Gastrocnemius medialis (tissue), 4 donors: ENCODE results near the gene PROK2. TPM values are rescaled to one million over a fixed set of nuclear protein-coding genes. Genes with fewer than 3 reads are reported as not detected.

ENCODE experiments used
- ATAC-seq, 2 donors: fragments of 150-250 bp; one replicate each; pipeline ENCODE4 v1.9.1; 2016
- DNase-seq, 2 donors: peaks; one replicate each; pipeline ENCODE4 v3.0.0-alpha.2; 2019
- H3K27ac ChIP-seq, 4 donors: fragments of 200-600 bp; sonication (generic); 1 replicate in 1 of 4; 2 replicates in 3 of 4; pipeline ENCODE4 v1.5.1; 2016 to 2018; ENCODE audit warnings: mild to moderate bottlenecking in 2 of 4, moderate library complexity in 1 of 4
- H3K27me3 ChIP-seq, 3 donors: fragments of 200-600 bp; sonication (generic) in 2 of 3; 1 replicate in 1 of 3; 2 replicates in 2 of 3; pipeline versions ENCODE4 v1.5.1 to v1.6.0; 2016 to 2019; ENCODE audit warnings: mild to moderate bottlenecking in 1 of 3, moderate library complexity in 1 of 3
- H3K36me3 ChIP-seq, 2 donors: fragments of 200-600 bp; sonication (generic) in 1 of 2; one replicate each; pipeline ENCODE4 v1.5.1; 2017 to 2018
- H3K4me1 ChIP-seq, 2 donors: fragments of 200-600 bp; sonication (generic) in 1 of 2; one replicate each; pipeline ENCODE4 v1.5.1; 2016 to 2017; ENCODE audit warnings: mild to moderate bottlenecking in 2 of 2
- H3K4me3 ChIP-seq, 4 donors: fragments of 200-600 bp; sonication (generic) in 3 of 4; 1 replicate in 1 of 4; 2 replicates in 3 of 4; pipeline ENCODE4 v1.5.1; 2016 to 2019; ENCODE audit warnings: mild to moderate bottlenecking in 2 of 4
- H3K9me3 ChIP-seq, 3 donors: fragments of 200-600 bp; sonication (generic) in 2 of 3; 1 replicate in 1 of 3; 2 replicates in 2 of 3; pipeline ENCODE4 v1.5.1; 2016 to 2019
- POLR2A ChIP-seq, 2 donors: fragments of 450-650 bp; IDR thresholded peaks; one replicate each; pipeline ENCODE4 v1.6.1; 2017; ENCODE audit warnings: antibody characterized with exemption in 2 of 2, mild to moderate bottlenecking in 2 of 2, moderate library complexity in 2 of 2
- in situ Hi-C, 4 donors: fragments of 200-750 bp; cut with MboI; loops; one replicate each; pipeline versions ENCODE4 v1.15.0 to v1.8.0; 2017; ENCODE audit warnings: low sequenced_read_pairs in 4 of 4
- intact Hi-C: fragments of 100-400 bp; cut with DNase I; formaldehyde crosslinking; loops from one replicate; pipeline ENCODE4 v1.15.1; 2023; ENCODE audit warnings: low total_unique reads
- total RNA-seq, 4 donors: library from RNA; depleted of rRNA; stranded (reverse); fragments of >200 nt; gene quantifications; one replicate each; pipeline versions ENCODE4 v1.1.0 to v1.2.3, GENCODE V29; 2016
- TF ChIP-seq, protein P1 (sequence below), 5 experiments: fragments of 450-650 bp in 3 of 5; fragments of 200-600 bp in 2 of 5; sonication (generic) in 2 of 5; IDR thresholded peaks in 4 of 5; conservative IDR thresholded peaks in 1 of 5; 1 replicate in 4 of 5; 2 replicates in 1 of 5; pipeline ENCODE4 v1.5.1; 2016 to 2019; ENCODE audit warnings: antibody characterized with exemption in 5 of 5, mild to moderate bottlenecking in 3 of 5, moderate library complexity in 3 of 5

Gene PROK2
- total RNA-seq, 4 donors from 2014 or later: 0.33 TPM; not detected in 3

DNA sequence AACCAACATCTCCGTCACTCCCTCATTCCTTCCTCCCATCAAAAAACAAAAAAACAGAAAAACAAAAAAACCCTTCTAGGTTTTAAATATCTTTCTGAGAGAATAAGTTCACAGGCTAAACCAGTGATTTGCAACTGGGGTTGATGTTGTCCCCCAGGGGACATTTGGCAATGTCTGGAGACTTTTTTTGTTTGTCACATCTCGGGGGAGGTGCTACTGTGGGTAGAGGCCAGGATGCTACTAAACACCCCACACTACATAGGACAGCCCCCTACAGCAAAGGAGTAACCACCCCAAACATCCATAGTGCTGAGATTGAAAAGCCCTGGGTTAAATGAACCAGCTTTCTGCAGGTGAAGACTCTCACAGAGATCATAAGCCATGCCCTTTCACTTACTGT is 17.0 kb upstream of the PROK2 start:
- Histone ChIP-seq H3K9me3 (no peaks in the 10 kb centered on the region), H3K27ac (no peak overlapping the region), H3K36me3 (no peaks in the 10 kb centered on the region), H3K4me3 (no peak overlapping the region), H3K4me1 (no peaks in the 10 kb centered on the region), H3K27me3 (no peaks in the 10 kb centered on the region)
- ATAC-seq (no peak), DNase-seq (no peak)
- intact Hi-C loops (no loop called here), in situ Hi-C loops (no loop called here)
- TF ChIP-seq, protein P1, sequence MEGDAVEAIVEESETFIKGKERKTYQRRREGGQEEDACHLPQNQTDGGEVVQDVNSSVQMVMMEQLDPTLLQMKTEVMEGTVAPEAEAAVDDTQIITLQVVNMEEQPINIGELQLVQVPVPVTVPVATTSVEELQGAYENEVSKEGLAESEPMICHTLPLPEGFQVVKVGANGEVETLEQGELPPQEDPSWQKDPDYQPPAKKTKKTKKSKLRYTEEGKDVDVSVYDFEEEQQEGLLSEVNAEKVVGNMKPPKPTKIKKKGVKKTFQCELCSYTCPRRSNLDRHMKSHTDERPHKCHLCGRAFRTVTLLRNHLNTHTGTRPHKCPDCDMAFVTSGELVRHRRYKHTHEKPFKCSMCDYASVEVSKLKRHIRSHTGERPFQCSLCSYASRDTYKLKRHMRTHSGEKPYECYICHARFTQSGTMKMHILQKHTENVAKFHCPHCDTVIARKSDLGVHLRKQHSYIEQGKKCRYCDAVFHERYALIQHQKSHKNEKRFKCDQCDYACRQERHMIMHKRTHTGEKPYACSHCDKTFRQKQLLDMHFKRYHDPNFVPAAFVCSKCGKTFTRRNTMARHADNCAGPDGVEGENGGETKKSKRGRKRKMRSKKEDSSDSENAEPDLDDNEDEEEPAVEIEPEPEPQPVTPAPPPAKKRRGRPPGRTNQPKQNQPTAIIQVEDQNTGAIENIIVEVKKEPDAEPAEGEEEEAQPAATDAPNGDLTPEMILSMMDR (IDR thresholded peaks at IDR 0.05 in 4 of 5, conservative IDR thresholded peaks at IDR 0.05 in 1 of 5): no peak
- TF ChIP-seq POLR2A (IDR thresholded peaks at IDR 0.05): no peak

DNA sequence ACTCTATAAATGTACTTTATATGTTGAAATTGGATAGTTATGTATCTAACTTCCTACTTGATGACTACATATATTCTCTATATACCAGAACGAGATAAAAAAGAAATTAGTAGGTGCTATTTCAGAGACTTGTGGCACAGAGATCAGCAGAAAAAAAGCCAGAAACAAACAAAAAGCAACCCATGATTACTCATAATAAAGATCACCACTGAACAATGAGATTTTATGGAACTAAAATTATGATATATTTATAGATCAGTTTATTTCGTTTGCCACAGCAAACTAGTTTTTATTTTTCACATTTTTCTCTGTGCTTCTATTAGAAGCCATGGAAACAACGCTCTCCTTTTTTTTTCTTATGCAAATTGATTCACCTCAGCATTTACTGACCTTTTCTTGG is 15.1 kb upstream of the PROK2 start:
- Histone ChIP-seq H3K4me3 (no peak overlapping the region), H3K27ac (no peak overlapping the region), H3K4me1 (no peaks in the 10 kb centered on the region), H3K36me3 (no peaks in the 10 kb centered on the region), H3K9me3 (no peaks in the 10 kb centered on the region), H3K27me3 (no peaks in the 10 kb centered on the region)
- ATAC-seq (no peak), DNase-seq (no peak)
- in situ Hi-C loops (no loop called here), intact Hi-C loops (no loop called here)
- TF ChIP-seq, protein P1 (IDR thresholded peaks at IDR 0.05 in 4 of 5, conservative IDR thresholded peaks at IDR 0.05 in 1 of 5): no peak
- TF ChIP-seq POLR2A (IDR thresholded peaks at IDR 0.05): no peak

DNA sequence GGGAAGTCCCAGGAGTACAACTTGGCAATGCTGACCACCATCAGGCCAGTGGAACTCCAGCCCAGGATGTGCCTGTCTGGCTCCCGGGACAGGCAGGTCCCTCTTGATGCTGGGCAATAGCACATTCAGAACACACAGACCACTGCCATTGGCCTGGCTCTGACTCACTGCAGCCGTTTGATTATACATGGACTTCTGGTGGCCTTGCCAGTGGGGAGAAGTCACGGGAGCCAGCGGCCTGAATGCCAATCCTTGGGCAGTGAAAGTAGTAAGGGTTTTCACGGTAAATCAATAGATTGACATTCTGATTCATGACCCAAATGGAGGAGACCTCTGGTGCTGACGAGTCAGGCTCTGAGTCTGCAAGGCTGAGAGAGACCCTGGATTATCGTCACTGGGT is 12.5 kb upstream of the PROK2 start:
- intact Hi-C loops: no loop called here
- ATAC-seq (no peak), DNase-seq (no peak)
- in situ Hi-C loops: no loop called here
- Histone ChIP-seq H3K27me3 (no peaks in the 10 kb centered on the region), H3K36me3 (no peaks in the 10 kb centered on the region), H3K4me1 (no peaks in the 10 kb centered on the region), H3K4me3 (no peak overlapping the region), H3K27ac (no peak overlapping the region), H3K9me3 (no peaks in the 10 kb centered on the region)
- TF ChIP-seq, protein P1 (IDR thresholded peaks at IDR 0.05 in 4 of 5, conservative IDR thresholded peaks at IDR 0.05 in 1 of 5): no peak
- TF ChIP-seq POLR2A (IDR thresholded peaks at IDR 0.05): no peak

DNA sequence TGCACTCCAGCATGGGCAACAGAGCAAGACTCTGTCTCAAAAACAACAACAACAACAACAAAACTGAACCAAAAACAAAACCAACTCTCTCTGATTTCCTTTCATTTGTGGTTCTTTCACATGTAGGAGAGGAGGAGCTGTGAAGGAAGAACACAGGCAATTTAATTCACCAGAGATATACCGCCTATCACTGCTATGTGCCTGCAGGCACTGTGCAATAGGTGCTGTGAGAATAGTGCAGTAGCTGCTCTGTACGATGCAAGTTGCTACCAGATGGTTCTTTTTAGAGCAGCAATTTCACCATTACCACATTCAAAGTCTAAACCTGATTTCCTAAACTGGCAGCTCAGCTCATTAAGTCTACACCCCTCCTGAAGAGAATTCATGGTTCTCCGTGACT is 11.3 kb upstream of the PROK2 start:
- Histone ChIP-seq H3K9me3 (no peaks in the 10 kb centered on the region), H3K27ac (no peak overlapping the region), H3K27me3 (no peaks in the 10 kb centered on the region), H3K36me3 (no peaks in the 10 kb centered on the region), H3K4me1 (no peaks in the 10 kb centered on the region), H3K4me3 (no peak overlapping the region)
- TF ChIP-seq, protein P1 (IDR thresholded peaks at IDR 0.05 in 4 of 5, conservative IDR thresholded peaks at IDR 0.05 in 1 of 5): no peak
- TF ChIP-seq POLR2A (IDR thresholded peaks at IDR 0.05): no peak
- no peak for ATAC-seq
- no peak for DNase-seq
- intact Hi-C loops: no loop called here
- in situ Hi-C loops: no loop called here

DNA sequence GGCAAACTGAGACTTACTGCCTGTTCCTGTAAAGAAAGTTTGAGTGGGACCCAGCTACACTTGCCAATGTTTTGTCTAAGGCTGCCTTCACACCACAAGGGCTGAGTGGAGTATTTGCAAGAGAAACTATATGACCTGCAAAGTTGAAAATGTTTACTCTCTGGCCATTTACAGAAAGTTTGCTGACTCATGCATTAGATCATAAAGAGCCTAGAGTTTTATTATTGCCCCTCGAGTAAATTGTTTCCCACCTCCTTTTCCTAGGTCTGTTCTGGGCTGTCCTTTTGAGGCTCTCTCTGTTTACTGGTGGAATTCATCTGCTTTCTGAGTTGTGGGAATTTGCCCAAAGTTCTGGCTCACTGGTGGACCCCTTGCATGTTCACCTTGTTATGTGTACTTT is 6.7 kb upstream of the PROK2 start:
- no peaks in the 10 kb centered on the region for H3K9me3 ChIP-seq

More for the DNA sequence above, 6.7 kb upstream of the PROK2 start:
- in situ Hi-C loops (no loop called here), intact Hi-C loops (no loop called here)
- ATAC-seq (no peak), DNase-seq (no peak)
- Histone ChIP-seq H3K27ac (no peak overlapping the region), H3K36me3 (no peaks in the 10 kb centered on the region), H3K27me3 (peaks cover 0 to 9% (median 1%) of the 10 kb centered on the region in 3 donors), H3K4me3 (no peak overlapping the region), H3K4me1 (no peaks in the 10 kb centered on the region)
- TF ChIP-seq, protein P1 (IDR thresholded peaks at IDR 0.05 in 4 of 5, conservative IDR thresholded peaks at IDR 0.05 in 1 of 5): no peak
- TF ChIP-seq POLR2A (IDR thresholded peaks at IDR 0.05): no peak
